ENCODE data around the gene GSK3B.
A peak's percentile ranks its signal among the peaks of the same experiment; 100 is the strongest.

GSK3B gene

DNA sequence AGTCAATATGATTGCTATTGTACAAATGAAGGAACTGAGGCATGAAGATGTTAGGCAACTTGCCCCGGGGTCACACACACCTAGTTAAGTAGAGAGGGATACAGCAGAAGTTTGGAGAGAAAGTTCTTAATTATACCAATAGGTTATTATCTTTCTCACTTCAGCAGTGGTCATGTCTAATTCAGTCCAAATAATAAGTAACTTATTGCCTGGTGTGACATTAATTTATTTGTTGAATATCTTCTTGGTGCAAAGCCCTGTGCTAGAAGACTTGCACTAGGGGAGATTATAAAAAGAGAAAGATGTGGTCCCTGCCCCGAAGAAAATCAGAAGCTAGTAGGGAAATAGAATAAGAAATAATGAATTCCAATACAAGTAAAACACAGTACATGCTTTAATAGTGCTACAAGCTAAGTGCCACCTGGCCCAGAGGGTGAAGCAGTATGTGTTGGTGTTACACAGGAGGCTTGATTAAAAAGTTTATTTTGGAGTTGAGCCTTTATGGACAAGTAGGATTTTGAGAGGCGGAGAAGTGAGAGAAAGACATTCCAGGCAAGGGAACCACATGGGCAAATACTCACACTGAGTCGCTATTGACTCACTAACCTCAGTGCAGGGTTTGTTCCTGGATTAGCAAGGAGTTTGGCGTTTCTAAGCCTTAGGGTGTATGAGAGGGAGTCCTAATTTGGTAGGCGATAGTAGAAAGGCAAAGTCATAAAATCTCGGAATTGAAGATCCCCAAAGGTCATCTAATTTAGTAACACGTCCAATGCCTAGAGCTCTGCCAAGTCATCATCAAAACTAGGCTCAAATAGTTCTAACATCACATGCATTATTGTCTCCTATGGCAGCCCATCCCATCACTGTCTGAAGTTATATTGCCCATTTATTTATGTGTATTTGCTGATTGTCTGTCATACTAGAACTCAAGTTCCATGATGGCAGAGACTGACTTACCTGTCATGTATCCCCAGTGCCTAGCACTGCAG, 19.2 kb upstream of the GSK3B start:
- no peak for TF ChIP-seq POLR2A (IDR thresholded peaks at IDR 0.05; ENCODE audit: low read depth, low read length)
- FAIRE-seq = peak; percentile 96
- peak; percentile 22 for DNase-seq (ENCODE audit: insufficient read length, low spot score)

GRCh38 chr3:120111898-120112297, 17.7 kb upstream of the GSK3B start:
- no peak for TF ChIP-seq POLR2A (IDR thresholded peaks at IDR 0.05; ENCODE audit: low read depth, low read length)
- no peak for FAIRE-seq
- no peak for DNase-seq (ENCODE audit: insufficient read length, low spot score)

GRCh38 chr3:120103276-120103675, 9.0 kb upstream of the GSK3B start:
- no peak for DNase-seq (ENCODE audit: insufficient read length, low spot score)
- no peak for FAIRE-seq
- no peak for TF ChIP-seq POLR2A (IDR thresholded peaks at IDR 0.05; ENCODE audit: low read depth, low read length)

- DNase-seq (ENCODE audit: insufficient read length, low spot score) = no peak
- no peak for TF ChIP-seq POLR2A (IDR thresholded peaks at IDR 0.05; ENCODE audit: low read depth, low read length)
- FAIRE-seq = no peak
These were observed 8.4 kb upstream of the GSK3B start for GRCh38 chr3:120102674-120103073.

DNA sequence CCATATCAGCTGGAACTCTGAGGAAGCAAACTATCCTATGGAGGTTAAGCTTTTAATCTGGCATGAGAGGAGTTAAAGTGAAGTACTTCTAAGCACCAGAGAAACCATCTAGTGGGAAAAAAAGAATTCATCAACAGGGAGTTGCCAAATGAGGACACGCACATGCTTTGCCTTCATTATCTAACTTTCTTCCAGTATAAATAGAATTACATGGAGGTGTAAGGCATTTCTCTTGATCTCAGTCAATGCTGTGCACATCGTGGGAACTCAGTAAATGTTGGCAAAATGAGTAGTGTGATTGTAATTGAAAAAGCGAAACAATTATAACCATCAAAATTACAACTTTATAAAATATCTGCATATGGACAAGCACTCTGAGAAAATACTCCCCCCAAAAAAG, 8.0 kb upstream of the GSK3B start:
- no peak for DNase-seq (ENCODE audit: insufficient read length, low spot score)
- no peak for TF ChIP-seq POLR2A (IDR thresholded peaks at IDR 0.05; ENCODE audit: low read depth, low read length)
- FAIRE-seq = no peak

GRCh38 chr3:120101624-120102023, 7.4 kb upstream of the GSK3B start:
- no peak for TF ChIP-seq POLR2A (IDR thresholded peaks at IDR 0.05; ENCODE audit: low read depth, low read length)
- FAIRE-seq (no peak), DNase-seq (ENCODE audit: insufficient read length, low spot score) (no peak)

DNA sequence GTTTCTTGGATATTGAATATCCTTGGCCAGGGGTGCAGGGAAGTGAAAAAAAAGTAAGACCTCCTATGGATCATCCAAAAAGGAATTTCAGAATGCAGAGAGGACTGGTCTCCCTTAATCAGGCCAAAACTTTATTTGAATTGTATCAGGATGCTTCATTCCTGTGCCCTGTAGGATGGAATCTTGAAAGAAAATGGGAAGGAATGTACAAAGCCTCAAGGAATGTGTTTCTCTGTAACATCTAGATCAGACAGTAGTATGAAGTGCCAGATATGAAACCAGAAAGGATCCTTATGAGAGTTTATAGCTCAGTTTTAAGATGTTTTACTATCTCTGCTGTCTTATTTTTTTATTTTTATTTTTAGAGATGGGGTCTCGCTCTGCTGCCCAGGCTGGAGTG, 6.5 kb upstream of the GSK3B start:
- FAIRE-seq (no peak), DNase-seq (ENCODE audit: insufficient read length, low spot score) (no peak)
- TF ChIP-seq POLR2A (IDR thresholded peaks at IDR 0.05; ENCODE audit: low read depth, low read length) = no peak

GRCh38 chr3:120098710-120099109, 4.5 kb upstream of the GSK3B start:
- FAIRE-seq = no peak
- no peak for TF ChIP-seq POLR2A (IDR thresholded peaks at IDR 0.05; ENCODE audit: low read depth, low read length)
- DNase-seq (ENCODE audit: insufficient read length, low spot score) = no peak

DNA sequence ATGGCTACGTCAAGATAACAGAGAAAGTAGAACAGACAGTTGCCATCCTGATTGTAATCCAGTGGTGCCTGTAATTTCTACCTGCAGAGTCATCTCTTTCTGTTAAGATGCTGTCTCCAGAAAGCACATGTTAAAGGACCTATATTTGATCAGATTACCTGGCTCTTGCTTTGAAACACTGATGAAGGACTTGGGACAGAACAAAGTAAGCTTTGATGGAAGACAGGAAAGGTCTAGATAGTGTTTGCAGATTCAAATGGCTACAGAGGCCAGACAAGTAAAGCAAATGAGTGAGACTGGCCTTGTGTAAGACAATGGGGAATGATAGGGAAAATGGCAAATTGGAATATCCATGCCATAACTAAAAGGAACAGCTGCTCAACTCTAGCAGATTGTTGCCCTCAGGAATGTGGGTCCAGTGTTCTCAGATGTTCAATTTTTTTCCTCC, 1.8 kb upstream of the GSK3B start:
- no peak for DNase-seq (ENCODE audit: insufficient read length, low spot score)
- no peak for FAIRE-seq
- TF ChIP-seq POLR2A (IDR thresholded peaks at IDR 0.05; ENCODE audit: low read depth, low read length) = no peak

DNA sequence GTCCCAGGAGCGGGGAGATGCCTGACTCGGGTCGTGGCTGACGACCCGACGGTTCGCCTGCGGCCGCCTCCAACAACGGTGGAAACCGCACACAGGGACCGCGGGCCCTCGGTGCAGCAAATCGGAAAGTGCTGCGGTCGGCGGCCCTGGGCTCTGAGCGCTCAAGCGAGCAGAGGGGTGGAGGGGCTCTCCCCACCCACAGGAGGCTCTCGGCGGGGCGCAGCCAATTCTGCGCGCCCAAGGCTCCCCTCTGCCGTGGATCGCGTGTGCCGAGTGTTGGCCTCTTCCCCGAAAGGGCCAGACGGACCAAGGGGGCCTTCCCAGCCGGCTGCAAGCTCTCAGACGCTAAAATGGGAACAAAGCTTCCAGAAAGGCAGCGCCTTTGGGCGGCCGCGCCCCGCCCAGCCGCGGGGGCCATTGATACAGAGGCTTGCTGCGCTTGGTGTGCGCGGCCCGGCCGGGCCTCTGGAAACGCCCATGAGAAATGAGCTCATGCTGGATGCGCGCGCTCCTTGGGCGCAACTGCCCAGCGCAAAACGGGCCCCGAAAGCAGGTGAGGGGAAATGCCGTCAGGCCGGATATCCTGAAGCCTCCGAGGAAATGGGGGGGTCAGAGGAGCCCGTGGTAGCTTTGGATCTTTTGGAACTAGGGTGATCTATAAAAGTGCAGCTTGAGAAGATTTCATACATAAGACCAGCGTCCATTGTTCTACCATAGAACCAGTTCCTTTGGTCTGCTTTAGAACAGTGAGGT, 1.2 kb upstream of the GSK3B start:
- FAIRE-seq (peak; percentile 87), DNase-seq (ENCODE audit: insufficient read length, low spot score) (peak; percentile 63)
- TF ChIP-seq POLR2A (IDR thresholded peaks at IDR 0.05; ENCODE audit: low read depth, low read length) = peak; percentile 80

DNA sequence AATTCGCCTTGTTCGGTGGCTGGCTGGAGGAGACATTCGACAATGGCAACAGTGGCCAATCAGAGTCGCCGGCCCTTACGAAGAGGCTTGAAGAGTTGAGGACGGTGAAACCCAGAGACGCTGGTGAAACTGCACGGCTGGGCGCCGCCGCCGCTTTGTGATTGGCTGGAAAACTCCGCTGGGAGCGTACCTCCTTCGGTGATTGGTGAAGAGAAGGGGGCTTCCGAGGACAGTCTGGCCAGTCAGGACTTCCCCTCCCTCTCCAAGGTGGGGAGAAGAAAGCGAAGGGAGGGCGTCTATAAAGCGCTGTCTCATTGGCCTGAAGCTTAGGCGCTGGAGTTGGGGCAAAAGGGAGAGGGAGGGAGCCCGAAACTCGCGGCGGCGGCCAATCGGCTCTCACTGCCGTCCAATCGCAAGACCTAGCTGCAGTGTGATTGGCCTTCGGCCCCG, 554 bp upstream of the GSK3B start:
- FAIRE-seq (peak; percentile 100), DNase-seq (ENCODE audit: insufficient read length, low spot score) (peak; percentile 84)
- no peak for TF ChIP-seq POLR2A (IDR thresholded peaks at IDR 0.05; ENCODE audit: low read depth, low read length)

DNA sequence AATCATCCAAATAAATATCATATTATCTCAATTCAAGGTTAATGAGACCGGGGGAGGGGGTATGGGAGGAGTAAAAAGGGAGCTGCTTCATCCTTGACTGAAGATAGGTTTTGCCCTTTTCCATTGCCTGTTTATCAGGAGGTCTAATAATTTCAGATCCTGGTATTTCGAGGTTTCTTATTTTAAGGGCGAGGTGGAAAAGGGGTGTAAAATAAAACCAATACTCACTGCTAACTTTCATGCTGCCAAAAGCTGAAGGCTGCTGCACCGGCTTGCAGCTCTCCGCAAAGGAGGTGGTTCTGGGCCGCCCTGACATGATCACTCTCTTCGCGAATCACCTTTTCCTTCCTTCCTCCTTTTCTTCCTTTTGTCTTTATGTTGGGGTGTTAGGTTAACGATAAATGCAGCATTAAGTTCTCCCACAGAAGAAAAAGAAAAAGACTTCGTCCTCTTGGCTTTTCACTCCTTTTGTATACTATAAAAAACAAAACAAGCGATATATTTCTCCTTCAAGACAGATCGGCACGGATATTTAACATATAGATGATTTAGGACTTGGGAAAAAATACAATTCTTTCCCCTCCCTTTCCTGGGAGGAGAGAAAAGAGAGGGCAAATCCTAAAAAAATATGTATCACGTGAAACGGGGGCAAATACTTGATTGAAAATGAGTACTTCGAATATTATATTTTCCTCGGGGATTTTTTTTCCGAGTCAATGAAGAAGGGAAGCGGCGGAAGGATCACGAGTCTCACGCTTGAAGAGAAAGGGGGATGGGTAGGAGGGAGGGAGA, 932 bp downstream of the GSK3B start:
- DNase-seq (ENCODE audit: insufficient read length, low spot score) = no peak
- FAIRE-seq = peak; percentile 73

GRCh38 chr3:120092474-120092873, 1.8 kb downstream of the GSK3B start:
- TF ChIP-seq POLR2A (IDR thresholded peaks at IDR 0.05; ENCODE audit: low read depth, low read length) = no peak
- FAIRE-seq = peak; percentile 92

More for the DNA sequence above, 932 bp downstream of the GSK3B start:
- no peak for TF ChIP-seq POLR2A (IDR thresholded peaks at IDR 0.05; ENCODE audit: low read depth, low read length)

GRCh38 chr3:120090422-120090821, 3.8 kb downstream of the GSK3B start:
- TF ChIP-seq POLR2A (IDR thresholded peaks at IDR 0.05; ENCODE audit: low read depth, low read length) = no peak
- DNase-seq (ENCODE audit: insufficient read length, low spot score) = no peak
- no peak for FAIRE-seq

More at GRCh38 chr3:120092474-120092873, 1.8 kb downstream of the GSK3B start:
- no peak for DNase-seq (ENCODE audit: insufficient read length, low spot score)

Data from H54 (cell line).